Measurements from ENCODE around the gene CELA2A. TPM values are rescaled to one million over a fixed set of nuclear protein-coding genes. Genes with fewer than 3 reads are reported as not detected.

The CELA2A gene
- total RNA-seq, 1 experiment from 2014 or later: not detected

- intact Hi-C loops (cut with micrococcal nuclease): no loop called here
- no TSS peak for BruUV-seq (replicated peaks)
Measured at GRCh38 chr1:15472587-15472986, 16.1 kb downstream of the CELA2A start.

GRCh38 chr1:15475752-15476314 lies 19.3 kb downstream of the CELA2A start, which contains the start of gene CELA2B:
TSS of gene CELA2B (plus strand) at chr1:15476104. CDS start at chr1:15476126, 22 bp downstream.
- intact Hi-C loops (cut with micrococcal nuclease): no loop called here
- TF ChIP-seq CTCF (conservative IDR thresholded peaks at IDR 0.05; ENCODE audit: low read depth, low read length) (no peak), EZH2 (IDR thresholded peaks at IDR 0.05; ENCODE audit: low read length, unreplicated experiment) (no peak), EZH2phosphoT487 (IDR thresholded peaks at IDR 0.05; ENCODE audit: borderline replicate concordance, low read length) (no peak)
- CTCF ChIA-PET: no interaction called here

More at GRCh38 chr1:15472587-15472986, 16.1 kb downstream of the CELA2A start:
- no peaks in the 10 kb centered on the region for H4K20me1 ChIP-seq (ENCODE audit: low read length)
- H3K27me3 ChIP-seq (ENCODE audit: low read length): no peaks in the 10 kb centered on the region
- no peaks in the 10 kb centered on the region for H3F3A ChIP-seq (ENCODE audit: low read length, unreplicated experiment)
- no peak overlapping the region for H3K27ac ChIP-seq (ENCODE audit: low read length)
- H3K4me2 ChIP-seq (ENCODE audit: low read length): no peak overlapping the region
- ChIA-PET POLR2A (ENCODE audit: unreplicated experiment) (no interaction called here), CTCF (no interaction called here)
- no peaks in the 10 kb centered on the region for H3K79me2 ChIP-seq (ENCODE audit: low read length)
- H3K4me3 ChIP-seq (ENCODE audit: low read length): no peak overlapping the region
- H3K9ac ChIP-seq (ENCODE audit: low read length): no peak overlapping the region
- DNase-seq (no peak), ATAC-seq (no peak)
- H2AFZ ChIP-seq (ENCODE audit: low read length): no peak overlapping the region
- no peaks in the 10 kb centered on the region for H3K9me3 ChIP-seq (ENCODE audit: low read length)
- H3K36me3 ChIP-seq (ENCODE audit: low read depth, low read length): no peaks in the 10 kb centered on the region
- TF ChIP-seq CTCF (conservative IDR thresholded peaks at IDR 0.05; ENCODE audit: low read depth, low read length) (no peak), EZH2 (IDR thresholded peaks at IDR 0.05; ENCODE audit: low read length, unreplicated experiment) (no peak), EZH2phosphoT487 (IDR thresholded peaks at IDR 0.05; ENCODE audit: borderline replicate concordance, low read length) (no peak)
- H3K9me2 ChIP-seq (replicated peaks; ENCODE audit: low read length): no peaks in the 10 kb centered on the region
- H3K4me1 ChIP-seq (ENCODE audit: insufficient read depth, low read length): no peaks in the 10 kb centered on the region

GRCh38 chr1:15476927-15477326 lies 20.4 kb downstream of the CELA2A start:
- POLR2A ChIA-PET (ENCODE audit: unreplicated experiment): no interaction called here
- H3K27me3 ChIP-seq (ENCODE audit: low read length): no peaks in the 10 kb centered on the region
- no peak overlapping the region for H3K9ac ChIP-seq (ENCODE audit: low read length)
- TF ChIP-seq CTCF (conservative IDR thresholded peaks at IDR 0.05; ENCODE audit: low read depth, low read length) (no peak), EZH2 (IDR thresholded peaks at IDR 0.05; ENCODE audit: low read length, unreplicated experiment) (no peak), EZH2phosphoT487 (IDR thresholded peaks at IDR 0.05; ENCODE audit: borderline replicate concordance, low read length) (no peak)
- CTCF ChIA-PET: no interaction called here
- no peaks in the 10 kb centered on the region for H3K79me2 ChIP-seq (ENCODE audit: low read length)
- no peaks in the 10 kb centered on the region for H3F3A ChIP-seq (ENCODE audit: low read length, unreplicated experiment)
- no peak overlapping the region for H3K4me2 ChIP-seq (ENCODE audit: low read length)
- intact Hi-C loops (cut with micrococcal nuclease): no loop called here
- BruUV-seq (replicated peaks): no TSS peak
- no peak overlapping the region for H3K27ac ChIP-seq (ENCODE audit: low read length)
- no peaks in the 10 kb centered on the region for H3K36me3 ChIP-seq (ENCODE audit: low read depth, low read length)
- ATAC-seq (no peak), DNase-seq (no peak)
- no peaks in the 10 kb centered on the region for H3K9me2 ChIP-seq (replicated peaks; ENCODE audit: low read length)
- H3K4me3 ChIP-seq (ENCODE audit: low read length): no peak overlapping the region
- H3K4me1 ChIP-seq (ENCODE audit: insufficient read depth, low read length): no peaks in the 10 kb centered on the region
- no peak overlapping the region for H2AFZ ChIP-seq (ENCODE audit: low read length)
- H4K20me1 ChIP-seq (ENCODE audit: low read length): no peaks in the 10 kb centered on the region
- H3K9me3 ChIP-seq (ENCODE audit: low read length): no peaks in the 10 kb centered on the region

More at GRCh38 chr1:15475752-15476314, 19.3 kb downstream of the CELA2A start, which contains the start of gene CELA2B:
- Histone ChIP-seq H3K4me3 (ENCODE audit: low read length) (no peak within 1 kb of the TSS), H3F3A (ENCODE audit: low read length, unreplicated experiment) (no peaks in the 10 kb centered on the region), H3K4me2 (ENCODE audit: low read length) (no peak within 1 kb of the TSS), H3K4me1 (ENCODE audit: insufficient read depth, low read length) (no peaks in the 10 kb centered on the region), H3K9me2 (replicated peaks; ENCODE audit: low read length) (no peaks in the 10 kb centered on the region), H3K27ac (ENCODE audit: low read length) (no peak within 1 kb of the TSS), H3K36me3 (ENCODE audit: low read depth, low read length) (no peaks in the 10 kb centered on the region), H4K20me1 (ENCODE audit: low read length) (no peaks in the 10 kb centered on the region), H3K9me3 (ENCODE audit: low read length) (no peaks in the 10 kb centered on the region), H3K9ac (ENCODE audit: low read length) (no peak within 1 kb of the TSS), H3K27me3 (ENCODE audit: low read length) (no peaks in the 10 kb centered on the region), H2AFZ (ENCODE audit: low read length) (no peak within 1 kb of the TSS), H3K79me2 (ENCODE audit: low read length) (no peaks in the 10 kb centered on the region)
- ATAC-seq (no peak), DNase-seq (no peak)
- POLR2A ChIA-PET (ENCODE audit: unreplicated experiment): no interaction called here
- no TSS peak for BruUV-seq (replicated peaks)

Measured in PC-3 (cell line).